ENCODE data around the gene FOXN3.

Gene FOXN3

GRCh38 chr14:89137526-89138163 lies 279.4 kb downstream of the FOXN3 start:
- ChIA-PET POLR2A (ENCODE audit: low non-redundant PET) (interaction anchor here (0.5 kb wide), 1 partner anchor 255 kb away, joined by 13 read pairs; no protein-coding TSS in a partner anchor), CTCF (interaction anchor here (0.5 kb wide), 1 partner anchor 12 kb away, joined by 4 read pairs; no protein-coding TSS in a partner anchor)
- peak; percentile 92 for DNase-seq (ENCODE audit: low spot score)
- TF ChIP-seq CTCF (conservative IDR thresholded peaks at IDR 0.05; ENCODE audit: low read depth): no peak
- H3K27ac ChIP-seq: peak overlapping the region; percentile 73

DNA sequence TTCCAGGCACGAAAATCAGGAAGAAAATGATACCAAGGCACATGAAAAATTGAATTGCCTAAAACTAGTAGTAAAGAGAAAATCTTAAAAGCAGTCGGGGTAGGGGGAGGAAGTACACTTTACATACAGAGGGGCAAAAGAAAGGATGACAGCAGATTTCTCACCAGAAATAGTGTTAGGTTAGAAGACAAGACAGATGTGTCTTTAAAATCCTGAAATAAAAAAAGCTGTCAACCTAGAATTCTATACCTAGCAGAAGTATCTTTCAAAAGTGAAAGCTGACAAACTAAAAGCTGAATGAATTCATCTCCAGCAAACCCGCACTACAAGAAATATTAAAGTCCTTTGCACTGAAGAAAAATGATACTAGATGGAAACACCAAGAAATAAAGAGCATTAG lies 280.4 kb downstream of the FOXN3 start:
- DNase-seq (ENCODE audit: low spot score): no peak
- no peak for TF ChIP-seq CTCF (conservative IDR thresholded peaks at IDR 0.05; ENCODE audit: low read depth)
- ChIA-PET POLR2A (ENCODE audit: low non-redundant PET) (no interaction called here), CTCF (no interaction called here)
- no peak overlapping the region for H3K27ac ChIP-seq

DNA sequence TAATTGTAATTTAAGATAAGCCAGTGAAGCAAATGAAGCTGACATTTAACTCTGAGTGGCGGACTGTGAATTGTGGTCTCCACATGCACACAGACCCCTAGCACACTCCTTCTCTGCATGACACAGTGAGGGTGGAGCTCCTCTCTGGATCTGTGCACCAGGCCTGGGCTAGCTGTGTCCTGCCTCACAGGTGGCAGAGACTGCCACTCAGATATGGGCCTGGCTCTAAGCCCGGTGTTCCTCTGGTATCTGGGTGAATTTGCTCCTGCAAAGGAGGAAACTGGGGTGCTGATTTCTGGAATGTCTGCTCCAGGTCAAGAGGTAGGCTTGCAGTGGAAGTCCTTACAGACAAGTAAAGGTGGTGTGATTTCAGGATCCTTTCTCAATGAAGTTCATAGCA lies 282.4 kb downstream of the FOXN3 start:
- DNase-seq (ENCODE audit: low spot score): no peak
- POLR2A ChIA-PET (ENCODE audit: low non-redundant PET): no interaction called here
- TF ChIP-seq CTCF (conservative IDR thresholded peaks at IDR 0.05; ENCODE audit: low read depth): no peak
- H3K27ac ChIP-seq: peak overlapping the region; percentile 44
- CTCF ChIA-PET: no interaction called here

- CTCF ChIA-PET: no interaction called here
- H3K27ac ChIP-seq: no peak overlapping the region
- POLR2A ChIA-PET (ENCODE audit: low non-redundant PET): no interaction called here
- no peak for DNase-seq (ENCODE audit: low spot score)
- no peak for TF ChIP-seq CTCF (conservative IDR thresholded peaks at IDR 0.05; ENCODE audit: low read depth)
Measured at GRCh38 chr14:89131004-89131750, 285.9 kb downstream of the FOXN3 start.

- TF ChIP-seq CTCF (conservative IDR thresholded peaks at IDR 0.05; ENCODE audit: low read depth): no peak
- no peak for DNase-seq (ENCODE audit: low spot score)
- POLR2A ChIA-PET (ENCODE audit: low non-redundant PET): no interaction called here
- CTCF ChIA-PET: interaction anchor here (0.6 kb wide), 1 partner anchor 29 kb away, joined by 3 read pairs; no protein-coding TSS in a partner anchor
- no peak overlapping the region for H3K27ac ChIP-seq
Measured at GRCh38 chr14:89129570-89129969, 287.5 kb downstream of the FOXN3 start.

GRCh38 chr14:89128311-89129026 lies 288.6 kb downstream of the FOXN3 start:
- H3K27ac ChIP-seq: no peak overlapping the region
- POLR2A ChIA-PET (ENCODE audit: low non-redundant PET): no interaction called here
- DNase-seq (ENCODE audit: low spot score): no peak
- no peak for TF ChIP-seq CTCF (conservative IDR thresholded peaks at IDR 0.05; ENCODE audit: low read depth)
- CTCF ChIA-PET: no interaction called here
